ENCODE measurements around the gene PEX5.
A peak's percentile ranks its signal among the peaks of the same experiment; 100 is the strongest.
"Not testable (repeated sequence)": the region's sequence is repeated elsewhere in the genome, so short reads cannot be mapped to it uniquely, and the experiment has no call there.

PEX5 gene

GRCh38 chr12:7219599-7220243 is 30.2 kb downstream of the PEX5 start:
- DNase-seq = peak; percentile 18

DNA sequence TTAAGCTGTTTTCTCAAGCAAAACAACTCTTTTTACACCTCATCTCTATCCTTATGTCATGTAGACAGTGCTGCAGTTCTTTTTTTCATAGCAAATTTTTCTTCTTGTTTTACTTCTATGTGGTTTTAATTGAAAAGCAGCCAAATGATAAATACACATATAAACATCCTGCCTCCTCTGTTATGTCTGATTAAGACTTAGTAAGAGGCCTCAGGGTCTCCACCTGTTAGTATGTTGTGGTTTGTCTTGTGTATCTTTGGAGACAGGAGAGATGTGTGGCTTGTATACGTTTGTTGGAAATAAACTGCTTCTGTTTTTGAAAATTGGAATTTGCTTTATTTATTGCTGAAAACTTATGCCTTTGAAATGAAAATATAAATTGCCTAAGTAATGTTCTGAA is 32.0 kb downstream of the PEX5 start:
- no peak for DNase-seq

DNA sequence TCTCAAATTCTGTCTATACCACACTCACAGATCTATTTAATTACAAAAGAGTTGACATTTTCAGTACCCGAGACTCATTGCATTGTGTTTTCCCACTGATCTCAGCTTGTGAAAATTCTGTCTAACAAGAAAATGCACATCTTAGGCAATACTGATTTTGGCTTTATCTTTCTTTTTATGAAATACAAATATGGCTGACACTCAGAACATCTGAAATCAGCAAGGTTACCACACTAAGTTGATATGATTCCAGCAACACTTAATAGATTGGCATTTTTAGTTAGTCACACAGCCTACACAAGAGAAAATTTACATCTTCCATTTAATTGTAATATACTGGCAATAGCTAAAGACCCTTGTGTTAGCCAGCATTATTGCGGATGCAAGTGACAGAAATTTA is 40.3 kb downstream of the PEX5 start:
- DNase-seq = no peak

GRCh38 chr12:7241404-7242005 is 52.0 kb downstream of the PEX5 start:
- no peak for DNase-seq

DNA sequence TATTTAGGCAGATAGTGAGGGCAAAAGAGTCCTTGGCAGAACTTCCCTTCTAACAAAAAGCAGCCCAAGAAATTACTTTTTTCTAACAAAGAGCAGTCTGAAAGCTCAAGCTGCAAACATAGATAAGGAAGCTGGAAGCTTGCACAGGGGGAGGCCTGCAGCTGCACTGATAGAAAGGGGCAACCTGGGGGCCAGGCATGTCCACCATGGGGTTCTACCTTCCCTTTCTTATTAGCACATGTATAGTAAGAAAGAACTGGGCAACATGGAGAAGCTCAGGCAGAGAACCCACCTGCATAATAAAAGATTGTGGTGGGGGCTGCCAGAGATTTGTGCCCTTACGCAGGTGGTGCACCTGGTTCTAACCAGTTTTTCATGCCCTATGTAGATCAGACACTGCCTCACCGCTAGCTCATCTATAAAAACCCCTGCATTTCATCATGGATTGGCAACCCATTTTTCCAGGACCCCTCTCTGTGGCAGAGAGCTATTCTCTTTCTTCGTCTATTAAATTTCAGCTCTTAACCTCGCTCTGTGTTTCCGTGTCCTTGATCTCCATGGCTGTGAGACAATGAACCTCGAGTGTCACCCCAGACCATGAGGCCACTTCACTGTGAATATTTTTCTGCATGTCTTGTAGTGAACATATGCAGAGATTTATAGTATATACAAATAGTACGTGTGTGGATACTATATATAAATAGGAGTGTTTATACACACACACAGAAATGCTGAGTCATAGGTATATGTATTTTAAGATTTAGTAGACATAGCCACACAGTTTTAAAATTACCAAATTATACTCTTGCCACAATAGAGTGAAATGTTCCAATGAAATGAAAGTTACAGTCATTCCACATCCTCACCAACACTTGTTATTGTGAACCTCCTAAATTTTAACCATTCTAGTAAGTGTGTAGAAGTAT is 53.0 kb downstream of the PEX5 start:
- DNase-seq = no peak

- not testable (repeated sequence) for DNase-seq
Measured at GRCh38 chr12:7251328-7251996, 62.0 kb downstream of the PEX5 start.

- no peak for DNase-seq
Measured at GRCh38 chr12:7259060-7259459, 69.6 kb downstream of the PEX5 start.

Data from NCI-H2029 treated with DMSO at 0.1 percent for 48 hours (cell line).